ENCODE data around the gene PDHX.

DNA sequence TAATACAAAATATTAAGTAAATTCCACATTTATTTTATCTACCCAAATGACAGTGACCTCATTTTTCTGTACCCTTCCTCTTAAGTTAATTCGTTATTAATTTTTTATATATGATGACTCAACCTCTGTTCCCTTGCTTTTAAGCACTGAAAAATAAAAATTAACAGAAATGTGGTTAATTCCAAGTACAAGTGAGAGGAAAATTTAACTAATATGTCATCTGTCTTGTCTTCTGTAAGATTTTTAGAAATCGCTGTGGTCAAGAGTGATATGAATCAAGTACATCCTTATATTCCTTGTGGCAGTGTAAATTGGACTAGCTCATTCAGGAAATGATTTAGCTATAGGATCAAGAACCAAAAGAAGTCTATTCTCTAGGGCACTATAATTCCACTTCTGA is 74.5 kb downstream of the PDHX start:
- TF ChIP-seq EZH2 (IDR thresholded peaks at IDR 0.05) (no peak), FOXP2 (optimal IDR thresholded peaks at IDR 0.05; ENCODE audit: control extremely low read depth, extremely low read length, insufficient read depth) (no peak), POLR2AphosphoS5 (IDR thresholded peaks at IDR 0.05; ENCODE audit: borderline replicate concordance, low read depth, low read length) (no peak)

All from SK-N-MC (cell line).